AG04449 (cell line): ENCODE measurements around the gene KLHDC8B.

Experiments used
- CTCF ChIA-PET: fragments of 350-600 bp; formaldehyde crosslinking; extraction: SDS; loops from one replicate; lab custom pipeline; 2021; ENCODE audit warnings: antibody characterized with exemption; lab: Yijun Ruan, JAX
- POLR2A ChIA-PET: fragments of 400-600, 350-600 bp; formaldehyde crosslinking; extraction: SDS; loops from one replicate; lab custom pipeline; 2020; ENCODE audit warnings: antibody characterized with exemption, inconsistent platforms; lab: Yijun Ruan, JAX
- DNase-seq: peaks from one replicate; pipeline ENCODE4 v3.0.0-alpha.2; 2010; ENCODE audit warnings: low read depth, low spot score
- H3K4me3 ChIP-seq: 2 replicates; pipeline ENCODE4 v1.5.1; 2011; ENCODE audit warnings: low read depth, mild to moderate bottlenecking, control low read depth, low read length
- TF ChIP-seq, protein P1 (sequence below): IDR thresholded peaks from one replicate; pipeline ENCODE4 v1.5.1; 2011; ENCODE audit warnings: mild to moderate bottlenecking, moderate library complexity, low read length, control low read depth, inconsistent platforms; ENCODE audit not compliant: insufficient read depth; ENCODE audit errors: missing control alignments

Gene KLHDC8B

DNA sequence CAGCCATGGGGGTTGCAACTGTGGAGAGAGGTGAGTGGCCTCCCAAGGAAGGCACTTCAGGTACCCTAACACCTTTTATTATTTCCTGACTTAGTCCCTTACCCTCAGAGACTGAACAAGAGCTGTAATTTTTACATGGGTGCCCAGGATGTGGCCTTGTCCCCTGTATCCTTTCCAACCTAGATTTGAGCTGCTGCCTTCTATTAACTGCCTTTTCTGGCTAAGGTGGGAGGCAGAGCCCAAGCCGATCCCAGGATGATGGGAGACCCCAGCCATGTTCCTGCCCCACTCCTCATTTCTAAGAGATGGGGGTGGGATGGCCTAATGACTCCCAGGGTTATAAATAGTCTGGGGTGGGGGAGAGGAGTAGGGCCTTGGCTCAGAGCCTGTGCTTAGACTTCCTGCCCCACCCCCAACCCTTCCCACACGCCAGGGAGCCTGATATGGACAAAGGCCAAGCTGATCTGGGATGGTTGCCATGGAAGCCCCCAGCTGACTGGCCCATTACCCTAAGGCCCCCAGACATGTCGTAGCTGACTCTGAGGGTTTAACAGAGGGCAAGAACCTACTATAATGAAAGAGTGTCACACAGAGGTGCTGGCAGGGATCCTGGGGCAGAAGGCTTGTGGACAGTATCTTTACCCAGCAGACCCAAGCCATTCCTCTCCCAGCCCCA, 1.9 kb downstream of the KLHDC8B start:
- POLR2A ChIA-PET, result interaction anchor here (0.6 kb wide), 1 partner anchor 10 kb away, joined by 3 read pairs; no protein-coding TSS in a partner anchor
- TF ChIP-seq, protein P1, sequence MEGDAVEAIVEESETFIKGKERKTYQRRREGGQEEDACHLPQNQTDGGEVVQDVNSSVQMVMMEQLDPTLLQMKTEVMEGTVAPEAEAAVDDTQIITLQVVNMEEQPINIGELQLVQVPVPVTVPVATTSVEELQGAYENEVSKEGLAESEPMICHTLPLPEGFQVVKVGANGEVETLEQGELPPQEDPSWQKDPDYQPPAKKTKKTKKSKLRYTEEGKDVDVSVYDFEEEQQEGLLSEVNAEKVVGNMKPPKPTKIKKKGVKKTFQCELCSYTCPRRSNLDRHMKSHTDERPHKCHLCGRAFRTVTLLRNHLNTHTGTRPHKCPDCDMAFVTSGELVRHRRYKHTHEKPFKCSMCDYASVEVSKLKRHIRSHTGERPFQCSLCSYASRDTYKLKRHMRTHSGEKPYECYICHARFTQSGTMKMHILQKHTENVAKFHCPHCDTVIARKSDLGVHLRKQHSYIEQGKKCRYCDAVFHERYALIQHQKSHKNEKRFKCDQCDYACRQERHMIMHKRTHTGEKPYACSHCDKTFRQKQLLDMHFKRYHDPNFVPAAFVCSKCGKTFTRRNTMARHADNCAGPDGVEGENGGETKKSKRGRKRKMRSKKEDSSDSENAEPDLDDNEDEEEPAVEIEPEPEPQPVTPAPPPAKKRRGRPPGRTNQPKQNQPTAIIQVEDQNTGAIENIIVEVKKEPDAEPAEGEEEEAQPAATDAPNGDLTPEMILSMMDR, result no peak
- DNase-seq, result no peak

DNA sequence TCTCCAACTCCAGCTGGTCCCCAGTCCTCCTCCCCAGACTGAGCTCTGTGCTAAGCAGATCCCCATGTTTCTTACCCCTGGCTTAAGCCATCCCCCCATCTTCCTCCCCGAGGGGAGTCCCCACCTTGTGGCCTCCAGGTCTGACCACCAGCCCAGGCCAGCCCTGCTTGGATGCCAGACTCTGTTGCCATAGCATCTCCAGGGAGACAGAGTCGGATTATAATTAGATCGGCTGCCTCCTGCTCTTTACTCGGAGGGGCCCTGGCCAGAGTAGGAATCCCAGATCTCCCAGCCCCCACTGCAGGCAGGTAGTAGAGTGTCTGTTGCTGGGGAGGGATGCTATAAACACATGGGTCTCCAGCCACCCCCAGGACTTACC, 2.4 kb downstream of the KLHDC8B start:
- CTCF ChIA-PET, result no interaction called here

More for the DNA sequence above, 1.9 kb downstream of the KLHDC8B start:
- H3K4me3 ChIP-seq, result no peak overlapping the region
- CTCF ChIA-PET, result no interaction called here

DNA sequence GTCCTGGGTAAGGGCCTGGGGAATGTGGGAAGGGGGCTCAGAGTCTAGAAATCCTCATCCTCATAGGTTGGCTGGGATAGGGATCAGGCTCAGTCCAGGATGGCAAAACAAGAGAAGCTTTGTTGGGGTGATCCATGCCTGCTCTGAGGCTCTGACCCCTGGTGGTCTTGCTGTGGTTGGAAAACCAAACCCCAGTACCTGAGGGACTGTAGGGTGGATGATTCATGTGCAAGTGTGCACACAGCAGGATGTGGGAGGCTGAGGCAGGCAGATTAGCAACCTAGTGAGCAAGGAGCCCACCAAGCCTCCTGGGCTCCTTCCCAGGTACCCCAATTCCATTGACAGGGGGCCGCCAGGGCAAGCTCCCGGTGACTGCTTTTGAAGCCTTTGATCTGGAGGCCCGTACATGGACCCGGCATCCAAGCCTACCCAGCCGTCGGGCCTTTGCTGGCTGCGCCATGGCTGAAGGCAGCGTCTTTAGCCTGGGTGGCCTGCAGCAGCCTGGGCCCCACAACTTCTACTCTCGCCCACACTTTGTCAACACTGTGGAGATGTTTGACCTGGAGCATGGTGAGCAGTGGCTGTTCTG, 3.1 kb downstream of the KLHDC8B start:
- TF ChIP-seq, protein P1, result no peak
- ChIA-PET POLR2A (no interaction called here), CTCF (interaction anchor here (0.7 kb wide), 1 partner anchor 166 kb away, joined by 3 read pairs; the partner anchor contains the start of gene USP4)
- DNase-seq, result no peak
- no peak overlapping the region for H3K4me3 ChIP-seq

More for the DNA sequence above, 2.4 kb downstream of the KLHDC8B start:
- TF ChIP-seq, protein P1, result no peak
- H3K4me3 ChIP-seq, result no peak overlapping the region
- POLR2A ChIA-PET, result no interaction called here
- no peak for DNase-seq

DNA sequence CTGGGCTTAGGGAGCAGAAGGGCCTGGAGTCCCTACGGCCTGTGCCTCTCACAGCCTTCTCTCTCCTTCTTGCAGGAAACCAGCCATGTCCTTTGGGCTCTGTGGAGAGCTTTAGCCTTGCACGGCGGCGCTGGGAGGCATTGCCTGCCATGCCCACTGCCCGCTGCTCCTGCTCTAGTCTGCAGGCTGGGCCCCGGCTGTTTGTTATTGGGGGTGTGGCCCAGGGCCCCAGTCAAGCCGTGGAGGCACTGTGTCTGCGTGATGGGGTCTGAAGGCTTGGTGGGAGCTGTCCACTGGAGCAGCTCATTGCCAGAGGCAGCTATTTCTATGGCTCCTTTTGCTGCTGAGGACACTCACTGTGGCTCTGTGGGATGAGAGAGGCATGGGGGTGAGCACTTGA, 4.1 kb downstream of the KLHDC8B start:
- ChIA-PET POLR2A (no interaction called here), CTCF (no interaction called here)
- DNase-seq, result no peak
- H3K4me3 ChIP-seq, result no peak overlapping the region
- TF ChIP-seq, protein P1, result no peak

DNA sequence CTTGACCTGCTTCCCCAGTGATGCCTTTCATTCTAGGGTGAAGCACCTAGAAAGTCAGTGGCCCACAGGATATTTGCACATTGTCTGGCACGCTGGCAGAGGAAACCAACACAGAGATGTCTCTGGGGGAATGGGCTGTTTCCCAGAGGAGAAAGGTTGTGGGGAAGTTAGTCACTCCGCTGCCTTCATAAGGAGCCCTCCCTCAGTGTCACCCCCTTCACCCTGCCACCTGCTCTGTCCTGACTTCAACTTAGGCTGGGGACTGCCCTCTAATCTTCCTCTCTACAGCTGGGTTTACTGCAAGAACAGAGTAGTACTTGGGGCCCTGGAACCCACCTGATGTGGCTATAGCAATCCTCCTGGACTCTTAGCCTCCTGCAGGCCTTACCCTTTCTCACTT, 5.7 kb downstream of the KLHDC8B start:
- POLR2A ChIA-PET, result no interaction called here
- TF ChIP-seq, protein P1, result no peak
- CTCF ChIA-PET, result no interaction called here
- H3K4me3 ChIP-seq, result no peak overlapping the region
- no peak for DNase-seq

DNA sequence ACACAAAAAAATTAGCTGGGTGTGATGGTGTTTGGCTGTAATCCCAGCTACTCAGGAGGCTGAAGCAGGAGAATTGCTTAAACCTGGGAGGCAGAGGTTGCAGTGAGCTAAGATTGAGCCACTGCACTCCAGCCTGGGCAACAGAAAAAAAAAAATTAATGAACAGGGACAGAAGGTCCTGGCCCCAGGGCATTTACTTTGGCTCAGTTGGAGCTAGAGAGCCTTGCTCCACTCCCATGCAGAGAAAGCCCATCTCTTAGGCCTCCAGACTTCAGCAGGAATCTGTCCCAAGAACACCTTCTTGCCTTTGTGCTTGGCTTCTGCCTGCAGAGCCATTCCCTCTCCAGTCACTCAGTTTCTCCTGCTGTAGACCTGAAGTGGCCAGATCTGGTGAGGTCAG, 8.7 kb downstream of the KLHDC8B start:
- POLR2A ChIA-PET, result interaction anchor here (0.5 kb wide), 1 partner anchor 62 kb away, joined by 3 read pairs; no protein-coding TSS in a partner anchor
- TF ChIP-seq, protein P1, result no peak
- CTCF ChIA-PET, result interaction anchor here (3.2 kb wide), 1 partner anchor 10 kb away, joined by 28 read pairs; the partner anchor contains the start of gene KLHDC8B
- DNase-seq, result no peak
- no peak overlapping the region for H3K4me3 ChIP-seq
